ENCODE results near the gene ISCU.
A peak's percentile ranks its signal among the peaks of the same experiment; 100 is the strongest.
"Not testable (repeated sequence)": the region's sequence is repeated elsewhere in the genome, so short reads cannot be mapped to it uniquely, and the experiment has no call there.

The ISCU gene

GRCh38 chr12:108547686-108548085 lies 14.7 kb upstream of the ISCU start:
- DNase-seq: no peak

- no peak for DNase-seq
These were observed 13.4 kb upstream of the ISCU start for GRCh38 chr12:108548954-108549521.

GRCh38 chr12:108551535-108551934 lies 10.9 kb upstream of the ISCU start:
- no peak for DNase-seq

- DNase-seq: no peak
These were observed 8.6 kb upstream of the ISCU start for GRCh38 chr12:108553799-108554198.

GRCh38 chr12:108555383-108555782 lies 7.0 kb upstream of the ISCU start:
- DNase-seq: not testable (repeated sequence)

- DNase-seq: no peak
These were observed 3.3 kb upstream of the ISCU start for GRCh38 chr12:108559007-108559655.

GRCh38 chr12:108559748-108560147 lies 2.6 kb upstream of the ISCU start:
- no peak for DNase-seq

GRCh38 chr12:108560321-108560721 lies 2.1 kb upstream of the ISCU start:
- DNase-seq: no peak

- DNase-seq: peak; percentile 96
These were observed 1.4 kb upstream of the ISCU start, which contains the start of gene SART3 for GRCh38 chr12:108560752-108561719. Gene SART3, minus strand, starts transcription at chr12:108561173. Its CDS starts 19 bp downstream, at chr12:108561154.

GRCh38 chr12:108561852-108562347 lies 496 bp upstream of the ISCU start:
- no peak for DNase-seq

- peak; percentile 63 for DNase-seq
These were observed 874 bp downstream of the ISCU start for GRCh38 chr12:108563136-108563803.

- DNase-seq: no peak
These were observed 1.4 kb downstream of the ISCU start for GRCh38 chr12:108563804-108564151.

GRCh38 chr12:108564724-108565123 lies 2.3 kb downstream of the ISCU start:
- DNase-seq: no peak

GRCh38 chr12:108565146-108565545 lies 2.8 kb downstream of the ISCU start:
- peak; percentile 42 for DNase-seq

- peak; percentile 90 for DNase-seq
These were observed 3.6 kb downstream of the ISCU start for GRCh38 chr12:108565976-108566375.

GRCh38 chr12:108566452-108566851 lies 4.1 kb downstream of the ISCU start:
- DNase-seq: no peak

GRCh38 chr12:108567406-108568337 lies 5.3 kb downstream of the ISCU start:
- peak; percentile 67 for DNase-seq

GRCh38 chr12:108568338-108569154 lies 6.2 kb downstream of the ISCU start:
- DNase-seq: peak; percentile 58

GRCh38 chr12:108570743-108571608 lies 8.6 kb downstream of the ISCU start:
- DNase-seq: no peak
